CD4-positive, alpha-beta T cell treated with Interleukin-17A for 1 hour (primary cell): ENCODE results near the gene LRRC41.
"Not testable (repeated sequence)": the region's sequence is repeated elsewhere in the genome, so short reads cannot be mapped to it uniquely, and the experiment has no call there.

Experiments used
- DNase-seq: peaks from one replicate; pipeline ENCODE4 v3.0.0-alpha.2; 2020

LRRC41 gene

GRCh38 chr1:46243831-46244230 lies 59.6 kb downstream of the LRRC41 start:
- not testable (repeated sequence) for DNase-seq

- DNase-seq: no peak
Measured at GRCh38 chr1:46242918-46243317, 60.5 kb downstream of the LRRC41 start.

- not testable (repeated sequence) for DNase-seq
Measured at GRCh38 chr1:46241733-46242132, 61.7 kb downstream of the LRRC41 start.

- not testable (repeated sequence) for DNase-seq
Measured at GRCh38 chr1:46238865-46239264, 64.6 kb downstream of the LRRC41 start.

DNA sequence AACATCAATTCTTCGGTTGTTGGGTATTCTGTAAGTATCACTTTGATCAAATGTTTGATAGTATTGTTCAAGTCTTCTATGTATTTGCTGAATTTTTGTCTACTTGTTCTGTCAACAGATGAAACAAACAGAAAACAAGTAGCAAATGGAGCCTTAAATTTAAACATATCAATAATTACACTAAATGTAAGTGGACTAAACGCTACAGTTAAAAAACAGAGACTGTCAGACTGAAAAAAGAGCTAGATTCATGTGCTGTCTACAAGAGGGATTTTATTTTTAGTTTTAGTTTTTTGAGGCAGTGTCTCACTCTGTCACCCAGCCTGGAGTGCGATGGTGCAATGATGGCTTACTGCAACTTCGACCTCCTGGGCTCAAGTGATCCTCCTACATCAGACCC lies 66.5 kb downstream of the LRRC41 start:
- DNase-seq: no peak

DNA sequence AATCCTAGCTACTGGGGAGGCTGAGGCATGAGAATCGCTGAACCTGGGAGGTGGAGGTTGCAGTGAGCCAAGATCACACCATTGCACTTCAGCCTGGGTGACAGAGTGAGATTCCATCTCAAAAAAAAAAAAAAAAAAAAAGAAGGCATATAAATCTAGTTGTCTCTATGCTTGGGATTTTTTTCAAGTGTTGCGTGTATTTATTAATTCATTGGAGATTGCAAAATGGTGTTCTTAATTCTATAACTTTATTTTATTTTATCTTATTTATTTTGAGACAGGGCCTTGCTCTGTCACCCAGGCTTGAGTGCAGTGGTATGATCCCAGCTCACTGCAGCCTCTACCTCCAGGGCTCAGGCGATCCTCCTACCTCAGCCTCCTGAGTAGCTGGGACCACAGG lies 72.2 kb downstream of the LRRC41 start:
- not testable (repeated sequence) for DNase-seq
